Hindlimb muscle (tissue), 1 donor: ENCODE data around the gene LEMD2. TPM values are rescaled to one million over a fixed set of nuclear protein-coding genes. Genes with fewer than 3 reads are reported as not detected.

Source experiments
- DNase-seq: peaks from one replicate; pipeline ENCODE4 v3.0.0-alpha.2; 2013
- polyA plus RNA-seq: library from polyadenylated mRNA; unstranded; fragments of 120-200 nt; gene quantifications from one replicate; pipeline ENCODE4 v1.2.1, GENCODE V29; 2013; ENCODE audit not compliant: insufficient read length

LEMD2 gene
- polyA plus RNA-seq, 1 donor: 39.8 TPM

GRCh38 chr6:33772902-33773472, 15.9 kb downstream of the LEMD2 start:
- no peak for DNase-seq

GRCh38 chr6:33772082-33772830, 16.7 kb downstream of the LEMD2 start:
- no peak for DNase-seq

GRCh38 chr6:33771146-33772081, 17.5 kb downstream of the LEMD2 start:
- peak; percentile 73 for DNase-seq

- DNase-seq: no peak
Measured at GRCh38 chr6:33770833-33771145, 18.1 kb downstream of the LEMD2 start.

GRCh38 chr6:33770124-33770832, 18.7 kb downstream of the LEMD2 start:
- DNase-seq: no peak

GRCh38 chr6:33769248-33769821, 19.6 kb downstream of the LEMD2 start:
- DNase-seq: no peak

- DNase-seq: no peak
Measured at GRCh38 chr6:33768644-33769120, 20.2 kb downstream of the LEMD2 start.

- no peak for DNase-seq
Measured at GRCh38 chr6:33766921-33767907, 21.7 kb downstream of the LEMD2 start.

- DNase-seq: no peak
Measured at GRCh38 chr6:33765368-33765767, 23.6 kb downstream of the LEMD2 start.

GRCh38 chr6:33764036-33764435, 24.9 kb downstream of the LEMD2 start:
- DNase-seq: no peak

- no peak for DNase-seq
Measured at GRCh38 chr6:33763483-33763882, 25.4 kb downstream of the LEMD2 start.

GRCh38 chr6:33762713-33763112, 26.2 kb downstream of the LEMD2 start:
- no peak for DNase-seq

GRCh38 chr6:33761922-33762629, 26.9 kb downstream of the LEMD2 start:
- DNase-seq: no peak

- DNase-seq: no peak
Measured at GRCh38 chr6:33761581-33761921, 27.4 kb downstream of the LEMD2 start.

GRCh38 chr6:33759887-33760629, 28.9 kb downstream of the LEMD2 start:
- DNase-seq: no peak

- DNase-seq: no peak
Measured at GRCh38 chr6:33758815-33759216, 30.1 kb downstream of the LEMD2 start.

- DNase-seq: no peak
Measured at GRCh38 chr6:33757906-33758305, 31.0 kb downstream of the LEMD2 start.

GRCh38 chr6:33757113-33757512, 31.8 kb downstream of the LEMD2 start:
- DNase-seq: no peak

GRCh38 chr6:33756211-33756954, 32.5 kb downstream of the LEMD2 start:
- DNase-seq: no peak
